Nephron (organoid): ENCODE measurements around the gene OXER1.

Experiments used
- H3K27ac Mint-ChIP-seq, 3 experiments: 2 replicates each; pipeline ENCODE4 v1.8.0; 2020; ENCODE audit warnings: mixed read lengths in 3 of 3, mild to moderate bottlenecking in 2 of 3, moderate library complexity in 1 of 3
- H3K27me3 Mint-ChIP-seq: 2 replicates; pipeline ENCODE4 v1.8.0; 2021; ENCODE audit warnings: low read depth, mild to moderate bottlenecking, moderate library complexity, mixed read lengths
- H3K36me3 Mint-ChIP-seq: 2 replicates; pipeline ENCODE4 v1.8.0; 2020; ENCODE audit warnings: low read depth, mixed read lengths
- H3K4me1 Mint-ChIP-seq: 2 replicates; pipeline ENCODE4 v1.8.0; 2020; ENCODE audit warnings: mixed read lengths
- H3K4me3 Mint-ChIP-seq, 3 experiments: 2 replicates each; pipeline ENCODE4 v1.8.0; 2020; ENCODE audit warnings: mild to moderate bottlenecking in 3 of 3, mixed read lengths in 3 of 3, moderate library complexity in 2 of 3
- H3K9me3 Mint-ChIP-seq: 2 replicates; pipeline ENCODE4 v1.8.0; 2020; ENCODE audit warnings: mixed read lengths
- CTCF ChIP-seq, 3 experiments: fragments of 200-600 bp; sonication (generic); IDR thresholded peaks; one replicate each; pipeline ENCODE4 v1.5.0; 2021; ENCODE audit warnings: antibody characterized with exemption in 3 of 3; ENCODE audit not compliant: unreplicated experiment in 3 of 3

The OXER1 gene

DNA sequence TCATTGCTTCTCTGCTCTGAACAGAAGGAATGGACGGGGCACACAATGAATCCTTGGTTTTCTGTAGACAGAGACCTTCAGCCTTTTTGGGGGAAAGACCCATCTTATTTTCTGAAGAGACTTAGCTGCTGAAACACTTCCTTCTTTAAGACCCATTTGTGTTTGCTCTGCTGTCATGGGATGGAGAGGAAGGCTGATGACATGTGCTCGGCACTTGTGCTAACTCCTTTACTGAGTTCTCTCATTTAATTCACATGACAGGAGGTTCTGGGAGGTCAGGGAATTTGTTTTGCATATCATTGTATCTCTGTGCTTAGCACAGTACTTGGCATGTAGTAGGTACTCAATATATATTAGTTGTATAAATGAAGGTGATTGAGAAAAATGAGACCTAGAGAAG is 39.0 kb downstream of the OXER1 start:
- peaks cover 10% of the 10 kb centered on the region for H3K4me1 Mint-ChIP-seq
- no peak overlapping the region for H3K4me3 Mint-ChIP-seq
- H3K27ac Mint-ChIP-seq, result no peak overlapping the region

GRCh38 chr2:42723465-42723864 is 40.5 kb downstream of the OXER1 start:
- Mint-ChIP-seq H3K4me3 (no peak overlapping the region), H3K36me3 (peaks cover 32% of the 10 kb centered on the region), H3K9me3 (no peaks in the 10 kb centered on the region), H3K27me3 (no peaks in the 10 kb centered on the region), H3K27ac (no peak overlapping the region), H3K4me1 (peaks cover 10% of the 10 kb centered on the region)
- no peak for TF ChIP-seq CTCF (IDR thresholded peaks at IDR 0.05; ENCODE audit: unreplicated experiment in 3 of 3)

More for the DNA sequence above, 39.0 kb downstream of the OXER1 start:
- Mint-ChIP-seq H3K36me3 (peaks cover 45% of the 10 kb centered on the region), H3K9me3 (peaks cover 9% of the 10 kb centered on the region), H3K27me3 (no peaks in the 10 kb centered on the region)
- TF ChIP-seq CTCF (IDR thresholded peaks at IDR 0.05; ENCODE audit: unreplicated experiment in 3 of 3), result no peak

- H3K27me3 Mint-ChIP-seq, result no peaks in the 10 kb centered on the region
- no peak for TF ChIP-seq CTCF (IDR thresholded peaks at IDR 0.05; ENCODE audit: unreplicated experiment in 3 of 3)
- no peaks in the 10 kb centered on the region for H3K9me3 Mint-ChIP-seq
- H3K36me3 Mint-ChIP-seq, result peaks cover 24% of the 10 kb centered on the region
- no peak overlapping the region for H3K4me3 Mint-ChIP-seq
- peaks cover 10% of the 10 kb centered on the region for H3K4me1 Mint-ChIP-seq
- no peak overlapping the region for H3K27ac Mint-ChIP-seq
Observed at GRCh38 chr2:42722320-42723190, 41.4 kb downstream of the OXER1 start.

- no peak overlapping the region for H3K27ac Mint-ChIP-seq
- no peak for TF ChIP-seq CTCF (IDR thresholded peaks at IDR 0.05; ENCODE audit: unreplicated experiment in 3 of 3)
- H3K4me3 Mint-ChIP-seq, result no peak overlapping the region
- no peaks in the 10 kb centered on the region for H3K27me3 Mint-ChIP-seq
- H3K4me1 Mint-ChIP-seq, result peaks cover 10% of the 10 kb centered on the region
- H3K9me3 Mint-ChIP-seq, result no peaks in the 10 kb centered on the region
- H3K36me3 Mint-ChIP-seq, result peaks cover 20% of the 10 kb centered on the region
Observed at GRCh38 chr2:42721898-42722297, 42.0 kb downstream of the OXER1 start.

GRCh38 chr2:42714686-42715085 is 49.2 kb downstream of the OXER1 start:
- Mint-ChIP-seq H3K27me3 (no peaks in the 10 kb centered on the region), H3K4me1 (no peaks in the 10 kb centered on the region), H3K27ac (no peak overlapping the region), H3K36me3 (peaks cover 8% of the 10 kb centered on the region), H3K4me3 (no peak overlapping the region), H3K9me3 (no peaks in the 10 kb centered on the region)
- no peak for TF ChIP-seq CTCF (IDR thresholded peaks at IDR 0.05; ENCODE audit: unreplicated experiment in 3 of 3)

DNA sequence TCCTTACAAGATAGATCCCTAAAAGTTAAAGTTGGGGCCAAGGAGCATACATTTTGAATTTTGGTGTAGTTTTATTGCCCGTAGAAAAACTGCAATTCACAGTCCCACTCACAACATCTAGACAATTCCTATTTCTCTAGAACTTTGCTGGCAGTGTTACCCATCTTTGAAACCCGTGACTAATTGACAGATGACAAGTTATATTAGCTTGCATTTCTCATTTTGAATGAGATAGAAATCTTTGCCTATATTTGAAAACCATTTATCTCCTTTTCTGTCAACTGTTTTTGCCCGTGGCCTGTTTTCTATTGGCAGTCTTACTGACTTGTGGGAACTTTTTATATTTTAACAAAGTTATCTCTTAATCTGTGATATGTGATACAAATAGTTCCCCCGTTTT is 50.0 kb downstream of the OXER1 start:
- Mint-ChIP-seq H3K27ac (no peak overlapping the region), H3K36me3 (peaks cover 12% of the 10 kb centered on the region), H3K9me3 (no peaks in the 10 kb centered on the region), H3K4me1 (no peaks in the 10 kb centered on the region), H3K27me3 (no peaks in the 10 kb centered on the region), H3K4me3 (no peak overlapping the region)
- TF ChIP-seq CTCF (IDR thresholded peaks at IDR 0.05; ENCODE audit: unreplicated experiment in 3 of 3), result no peak
